Activated T-helper 17 cell treated with anti-CD3 and anti-CD28 coated beads, Interleukin-2, amount 50 U/mL, for 72 hours (primary cell): Measurements from ENCODE around the gene ZFYVE28. TPM values are rescaled to one million over a fixed set of nuclear protein-coding genes. Genes with fewer than 3 reads are reported as not detected.

Experiments
- ATAC-seq: fragments of 150-1000 bp; cut with Tn5 transposase; replicated peaks from 2 replicates; pipeline ENCODE4 v1.10.0; 2021; ENCODE audit warnings: mild to moderate bottlenecking, moderate library complexity
- H3K27ac Mint-ChIP-seq: one replicate; pipeline ENCODE4 v1.8.0; 2022; ENCODE audit warnings: mixed read lengths
- H3K27me3 Mint-ChIP-seq: one replicate; pipeline ENCODE4 v1.8.0; 2022; ENCODE audit warnings: mixed read lengths
- H3K36me3 Mint-ChIP-seq: one replicate; pipeline ENCODE4 v1.8.0; 2022; ENCODE audit warnings: low read depth, mild to moderate bottlenecking, mixed read lengths
- H3K4me1 Mint-ChIP-seq: one replicate; pipeline ENCODE4 v1.8.0; 2022; ENCODE audit warnings: mixed read lengths
- H3K4me3 Mint-ChIP-seq: one replicate; pipeline ENCODE4 v1.8.0; 2022; ENCODE audit warnings: mild to moderate bottlenecking, mixed read lengths
- H3K9me3 Mint-ChIP-seq: one replicate; pipeline ENCODE4 v1.8.0; 2022; ENCODE audit warnings: mixed read lengths
- total RNA-seq, 2 donors: library from RNA; stranded (reverse); gene quantifications; one replicate each; pipeline ENCODE4 v1.2.3, GENCODE V29; 2022

Gene ZFYVE28
- total RNA-seq, 2 donors from 2014 or later: 36.3 to 42.7 TPM

- Mint-ChIP-seq H3K36me3 (peaks cover 36% of the 10 kb centered on the region), H3K4me1 (peaks cover 15% of the 10 kb centered on the region), H3K4me3 (no peak overlapping the region), H3K9me3 (no peaks in the 10 kb centered on the region), H3K27me3 (no peaks in the 10 kb centered on the region), H3K27ac (no peak overlapping the region)
- ATAC-seq: no peak
Observed at GRCh38 chr4:2341261-2341841, 77.1 kb downstream of the ZFYVE28 start.

DNA sequence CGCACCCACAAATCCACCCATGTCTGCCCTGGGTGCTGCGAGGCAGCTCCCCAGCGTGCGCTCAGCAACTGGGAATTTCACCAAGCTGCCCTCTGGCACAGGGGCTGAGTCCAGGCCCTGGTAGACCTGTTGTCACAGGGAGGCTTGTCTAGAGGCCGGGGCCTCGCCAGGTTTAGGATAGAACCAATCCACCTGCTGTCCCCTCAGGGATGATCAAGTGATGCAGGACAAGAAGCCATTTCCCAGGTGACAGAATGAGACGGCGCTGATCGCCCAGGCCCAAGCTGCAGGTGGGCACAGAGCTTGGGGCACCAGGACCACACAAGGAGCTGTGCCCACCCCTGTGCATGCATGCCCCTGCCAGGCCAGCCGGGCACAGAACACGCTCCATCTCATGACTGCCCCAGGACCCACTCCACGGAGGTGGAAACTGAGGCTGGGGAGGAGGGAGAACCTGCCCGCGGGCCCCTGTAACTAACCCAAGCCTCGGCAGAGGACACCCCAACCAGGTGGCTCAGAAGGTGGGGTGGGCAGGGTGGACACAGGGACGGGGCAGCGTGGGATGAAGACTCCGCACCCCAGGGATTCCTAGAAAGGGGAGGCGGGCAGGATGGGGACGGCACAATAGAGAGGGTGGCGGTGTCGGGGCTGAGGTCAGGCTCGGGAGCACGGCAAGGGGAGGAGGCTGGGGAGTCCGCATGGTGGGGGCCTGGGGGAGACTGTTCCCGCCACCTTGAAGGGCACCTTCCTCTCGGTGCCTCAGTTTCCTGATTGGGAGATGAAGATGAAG lies 78.0 kb downstream of the ZFYVE28 start:
- Mint-ChIP-seq H3K27me3 (no peaks in the 10 kb centered on the region), H3K4me3 (no peak overlapping the region), H3K4me1 (peaks cover 15% of the 10 kb centered on the region), H3K9me3 (no peaks in the 10 kb centered on the region), H3K36me3 (peaks cover 41% of the 10 kb centered on the region), H3K27ac (no peak overlapping the region)
- ATAC-seq: no peak

GRCh38 chr4:2339458-2340271 lies 78.8 kb downstream of the ZFYVE28 start:
- Mint-ChIP-seq H3K4me3 (no peak overlapping the region), H3K27me3 (no peaks in the 10 kb centered on the region), H3K9me3 (no peaks in the 10 kb centered on the region), H3K4me1 (peaks cover 11% of the 10 kb centered on the region), H3K27ac (no peak overlapping the region), H3K36me3 (peaks cover 36% of the 10 kb centered on the region)
- ATAC-seq: no peak

DNA sequence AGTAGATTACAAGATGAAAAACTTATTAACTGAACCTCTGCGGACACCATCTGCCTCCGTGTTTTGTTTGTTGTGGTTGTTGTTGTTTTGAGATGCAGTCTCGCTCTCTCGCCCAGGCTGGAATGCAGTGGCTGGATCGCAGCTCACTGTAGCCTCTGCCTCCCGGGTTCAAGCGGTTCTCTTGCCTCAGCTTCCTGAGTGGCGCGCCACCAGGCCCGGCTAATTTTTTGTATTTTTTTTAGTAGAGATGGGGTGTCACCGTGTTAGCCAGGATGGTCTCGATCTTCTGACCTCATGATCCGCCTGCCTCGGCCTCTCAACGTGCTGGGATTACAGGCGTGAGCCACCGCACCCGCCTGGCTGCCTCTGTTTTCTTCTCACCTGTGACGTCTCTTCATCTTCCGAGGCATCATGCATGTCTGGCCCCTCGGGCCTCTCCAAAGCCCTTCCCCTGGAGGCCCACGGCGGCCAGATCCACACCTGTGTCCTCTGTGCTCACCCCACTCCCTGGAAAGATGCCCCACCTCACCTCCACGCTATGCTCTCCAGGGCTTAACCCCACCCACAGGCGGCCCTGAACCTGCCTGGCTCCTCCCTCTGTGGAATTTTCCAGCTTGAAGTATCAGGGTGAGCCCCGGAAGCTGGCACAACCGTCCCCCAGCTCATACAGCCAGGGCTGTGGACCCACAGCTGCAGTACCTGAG lies 79.5 kb downstream of the ZFYVE28 start:
- no peaks in the 10 kb centered on the region for H3K27me3 Mint-ChIP-seq
- H3K4me3 Mint-ChIP-seq: no peak overlapping the region
- no peak overlapping the region for H3K27ac Mint-ChIP-seq
- H3K9me3 Mint-ChIP-seq: no peaks in the 10 kb centered on the region
- ATAC-seq: no peak
- H3K4me1 Mint-ChIP-seq: peaks cover 7% of the 10 kb centered on the region
- peaks cover 36% of the 10 kb centered on the region for H3K36me3 Mint-ChIP-seq

DNA sequence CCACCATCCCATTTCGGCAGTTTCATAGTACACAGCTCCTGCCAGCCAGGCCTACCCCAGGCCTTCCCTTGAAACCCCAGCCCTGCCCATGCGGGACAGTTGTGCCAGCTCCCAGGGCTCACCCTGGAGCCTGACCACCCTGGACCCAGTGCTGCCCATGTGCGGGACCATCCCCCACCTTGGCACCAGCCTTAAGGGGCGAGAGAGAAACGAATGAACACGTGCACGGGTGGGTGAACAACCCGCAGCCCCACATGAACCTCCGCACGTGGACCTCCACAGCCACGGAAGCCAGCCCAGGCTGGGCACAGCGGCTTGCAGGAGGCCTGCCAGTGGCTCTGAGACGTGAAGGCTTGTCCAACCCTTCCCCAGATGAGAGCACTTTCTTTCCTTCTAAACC lies 80.5 kb downstream of the ZFYVE28 start:
- Mint-ChIP-seq H3K27ac (no peak overlapping the region), H3K4me1 (peaks cover 5% of the 10 kb centered on the region), H3K36me3 (peaks cover 32% of the 10 kb centered on the region), H3K9me3 (no peaks in the 10 kb centered on the region), H3K27me3 (no peaks in the 10 kb centered on the region), H3K4me3 (no peak overlapping the region)
- ATAC-seq: no peak

- Mint-ChIP-seq H3K4me3 (no peak overlapping the region), H3K9me3 (no peaks in the 10 kb centered on the region), H3K36me3 (peaks cover 31% of the 10 kb centered on the region), H3K27me3 (no peaks in the 10 kb centered on the region), H3K4me1 (peaks cover 5% of the 10 kb centered on the region), H3K27ac (no peak overlapping the region)
- ATAC-seq: no peak
Observed at GRCh38 chr4:2337131-2337723, 81.2 kb downstream of the ZFYVE28 start.

GRCh38 chr4:2336659-2337058 lies 81.8 kb downstream of the ZFYVE28 start:
- H3K4me3 Mint-ChIP-seq: no peak overlapping the region
- H3K27me3 Mint-ChIP-seq: no peaks in the 10 kb centered on the region
- ATAC-seq: no peak
- H3K9me3 Mint-ChIP-seq: no peaks in the 10 kb centered on the region
- H3K4me1 Mint-ChIP-seq: peaks cover 5% of the 10 kb centered on the region
- H3K27ac Mint-ChIP-seq: no peak overlapping the region
- H3K36me3 Mint-ChIP-seq: peaks cover 31% of the 10 kb centered on the region

GRCh38 chr4:2335729-2336101 lies 82.7 kb downstream of the ZFYVE28 start:
- Mint-ChIP-seq H3K27me3 (no peaks in the 10 kb centered on the region), H3K4me1 (peaks cover 5% of the 10 kb centered on the region), H3K9me3 (no peaks in the 10 kb centered on the region), H3K27ac (no peak overlapping the region), H3K36me3 (peaks cover 32% of the 10 kb centered on the region), H3K4me3 (no peak overlapping the region)
- no peak for ATAC-seq

DNA sequence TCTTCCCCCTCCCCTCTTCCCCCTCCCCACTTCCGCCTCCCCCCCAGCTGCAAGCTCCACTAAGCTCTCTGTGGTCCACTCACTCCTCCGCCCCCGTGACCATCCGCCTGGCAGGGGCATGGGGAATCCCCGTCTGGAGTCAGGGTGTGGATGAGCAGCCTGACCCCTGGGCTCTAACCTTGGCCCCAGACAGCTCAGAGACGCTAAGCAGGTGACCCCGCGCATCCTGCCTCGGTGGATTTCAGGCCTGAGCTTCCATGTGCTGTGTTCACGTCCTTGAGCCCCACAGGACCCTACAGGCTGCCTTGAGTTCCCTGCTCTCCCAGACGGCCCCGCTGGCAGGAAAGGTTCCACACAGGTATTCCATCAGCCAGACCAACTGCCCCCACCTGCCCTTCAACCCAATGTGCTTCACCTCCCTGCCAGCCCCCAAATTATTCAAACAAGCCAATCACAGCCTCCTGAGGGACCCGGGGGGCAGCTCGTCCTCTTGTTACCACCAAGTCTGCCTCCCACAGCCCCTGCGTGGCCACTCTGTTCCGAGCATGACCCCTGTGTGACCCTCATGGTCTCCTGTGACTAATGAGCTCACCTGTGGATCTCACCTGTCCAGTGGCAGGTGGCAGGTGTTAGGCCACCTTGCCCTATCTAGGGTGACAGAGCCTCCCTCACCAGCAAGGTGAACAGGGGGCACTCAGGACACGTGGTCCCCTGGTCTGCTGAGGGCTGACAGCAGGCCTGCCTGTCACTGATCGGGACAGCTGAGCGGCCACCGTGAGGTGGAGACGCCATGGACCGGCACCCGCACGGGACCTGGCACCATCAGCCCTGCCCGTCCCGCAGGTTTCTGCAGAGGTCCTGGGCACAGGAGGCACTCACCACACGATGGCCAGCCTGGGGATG lies 83.4 kb downstream of the ZFYVE28 start:
- H3K4me1 Mint-ChIP-seq: peaks cover 5% of the 10 kb centered on the region
- no peaks in the 10 kb centered on the region for H3K27me3 Mint-ChIP-seq
- H3K27ac Mint-ChIP-seq: no peak overlapping the region
- no peaks in the 10 kb centered on the region for H3K9me3 Mint-ChIP-seq
- H3K4me3 Mint-ChIP-seq: no peak overlapping the region
- ATAC-seq: no peak
- H3K36me3 Mint-ChIP-seq: peaks cover 38% of the 10 kb centered on the region

GRCh38 chr4:2333916-2334644 lies 84.4 kb downstream of the ZFYVE28 start:
- Mint-ChIP-seq H3K36me3 (peaks cover 44% of the 10 kb centered on the region), H3K9me3 (peaks cover under 1% of the 10 kb centered on the region), H3K4me1 (peaks cover 1% of the 10 kb centered on the region), H3K27me3 (no peaks in the 10 kb centered on the region), H3K4me3 (no peak overlapping the region), H3K27ac (no peak overlapping the region)
- no peak for ATAC-seq

GRCh38 chr4:2333356-2333841 lies 85.0 kb downstream of the ZFYVE28 start:
- Mint-ChIP-seq H3K9me3 (peaks cover 4% of the 10 kb centered on the region), H3K27ac (no peak overlapping the region), H3K36me3 (peaks cover 49% of the 10 kb centered on the region), H3K4me3 (no peak overlapping the region), H3K27me3 (no peaks in the 10 kb centered on the region), H3K4me1 (no peaks in the 10 kb centered on the region)
- ATAC-seq: no peak

DNA sequence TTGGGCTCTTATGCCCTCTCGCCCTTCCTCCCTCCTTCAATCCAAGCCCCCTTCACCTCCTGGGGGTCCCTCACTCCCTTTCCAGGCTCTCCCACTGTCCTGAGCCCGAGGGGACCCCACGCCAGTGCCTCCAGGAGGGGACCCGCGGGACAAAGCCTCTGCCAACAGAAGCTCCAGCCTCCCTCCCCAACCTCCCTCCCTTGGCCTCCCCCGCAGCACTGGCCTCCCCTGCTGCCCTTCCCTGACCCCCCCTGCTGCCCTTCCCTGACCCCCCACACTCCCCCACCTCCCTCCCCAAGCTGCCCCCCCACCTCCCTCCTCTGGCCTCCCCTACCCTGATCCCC lies 85.5 kb downstream of the ZFYVE28 start:
- peaks cover 52% of the 10 kb centered on the region for H3K36me3 Mint-ChIP-seq

More for the DNA sequence above, 85.5 kb downstream of the ZFYVE28 start:
- Mint-ChIP-seq H3K9me3 (peaks cover 8% of the 10 kb centered on the region), H3K4me1 (no peaks in the 10 kb centered on the region), H3K4me3 (no peak overlapping the region), H3K27me3 (no peaks in the 10 kb centered on the region), H3K27ac (no peak overlapping the region)
- no peak for ATAC-seq
